SK-N-MC (cell line): ENCODE measurements around the gene CD27.
A peak's percentile ranks its signal among the peaks of the same experiment; 100 is the strongest.
"Not testable (repeated sequence)": the region's sequence is repeated elsewhere in the genome, so short reads cannot be mapped to it uniquely, and the experiment has no call there.

ENCODE experiments used
- DNase-seq: peaks from one replicate; pipeline ENCODE4 v3.0.0-alpha.2; 2011; ENCODE audit warnings: low read depth, low spot score
- H3K27ac ChIP-seq: fragments of 200-600 bp; sonication (generic); 2 replicates; pipeline ENCODE4 v1.5.1; 2016; ENCODE audit warnings: mixed run types
- H3K36me3 ChIP-seq: fragments of 200-600 bp; sonication (generic); 2 replicates; pipeline ENCODE4 v1.6.1; 2017; ENCODE audit warnings: antibody characterized with exemption, low read length, mixed read lengths; ENCODE audit not compliant: insufficient read depth
- H3K4me3 ChIP-seq: fragments of 200-600 bp; sonication (generic); 2 replicates; pipeline ENCODE4 v1.5.1; 2016
- H3K9ac ChIP-seq: fragments of 200-600 bp; sonication (generic); 2 replicates; pipeline ENCODE4 v1.8.0; 2017; ENCODE audit warnings: mixed run types, mixed read lengths; ENCODE audit not compliant: insufficient read length
- H3K9me3 ChIP-seq: fragments of 200-600 bp; sonication (generic); 2 replicates; pipeline ENCODE4 v1.6.1; 2017; ENCODE audit warnings: low read depth, mild to moderate bottlenecking, antibody characterized with exemption, low read length, moderate library complexity, mixed read lengths
- EZH2 ChIP-seq: fragments of 200-600 bp; sonication (generic); IDR thresholded peaks from one replicate; pipeline ENCODE4 v1.6.1; 2017; ENCODE audit warnings: antibody characterized with exemption
- FOXP2 ChIP-seq: optimal IDR thresholded peaks from 2 replicates; pipeline ENCODE3; 2011; ENCODE audit warnings: mild to moderate bottlenecking, moderate library complexity; ENCODE audit not compliant: insufficient read depth; ENCODE audit errors: extremely low read length, control extremely low read depth
- POLR2AphosphoS5 ChIP-seq: IDR thresholded peaks from 2 replicates; pipeline ENCODE4 v1.6.1; 2012; ENCODE audit warnings: mild to moderate bottlenecking, low read depth, low read length, borderline replicate concordance

The CD27 gene

DNA sequence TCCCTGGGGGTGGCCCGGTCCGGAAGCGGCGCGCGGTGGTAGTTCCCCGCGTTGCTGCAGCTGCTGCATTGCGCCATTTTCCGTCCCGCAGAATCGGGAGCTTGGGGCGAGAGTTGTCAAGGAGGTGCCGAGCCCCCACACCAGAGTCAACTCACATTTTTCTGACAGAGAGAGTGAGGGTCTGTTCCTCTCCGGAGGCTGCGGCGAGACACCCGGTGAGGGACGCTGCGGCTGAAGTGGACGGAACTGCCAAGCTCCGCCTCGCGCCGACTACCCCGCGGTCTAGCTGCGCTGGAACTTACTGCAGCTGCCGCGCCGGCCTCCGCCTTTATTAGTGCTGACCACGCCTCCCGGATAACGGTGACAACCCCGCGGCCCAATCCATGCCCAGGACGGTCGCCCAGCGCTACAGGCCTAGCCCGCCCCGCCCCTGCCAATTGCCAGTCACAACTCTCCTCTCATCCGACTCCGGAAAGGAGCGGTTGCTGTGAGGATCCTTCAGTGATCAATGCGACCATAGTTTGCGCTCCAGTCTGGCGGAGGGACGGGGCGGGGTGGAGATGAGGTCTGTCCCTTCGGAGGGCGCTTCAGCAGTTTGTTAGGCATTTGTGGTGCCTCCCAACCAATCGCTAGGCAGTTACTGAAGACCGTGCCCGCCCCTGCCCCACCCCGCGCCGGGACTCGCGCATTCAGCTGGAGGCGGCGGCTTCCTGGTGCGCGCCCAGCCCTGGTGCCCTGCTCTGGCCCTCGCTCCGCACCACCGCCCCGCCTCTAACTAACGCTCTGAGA lies 25.8 kb downstream of the CD27 start, which contains the start of gene VAMP1:
VAMP1 (minus strand) TSS at position 303 of the 789 bp plus-strand sequence; CDS start at position 157, 146 bp downstream.
- TF ChIP-seq FOXP2 (no peak), POLR2AphosphoS5 (peak; percentile 98), EZH2 (no peak)
- H3K36me3 ChIP-seq: no peaks in the 10 kb centered on the region
- no peaks in the 10 kb centered on the region for H3K9me3 ChIP-seq
- H3K9ac ChIP-seq: peak within 1 kb of the TSS; percentile 80
- peak within 1 kb of the TSS; percentile 89 for H3K4me3 ChIP-seq
- peak; percentile 71 for DNase-seq
- H3K27ac ChIP-seq: peak within 1 kb of the TSS; percentile 62; the same call in 1 of the 2 replicates

DNA sequence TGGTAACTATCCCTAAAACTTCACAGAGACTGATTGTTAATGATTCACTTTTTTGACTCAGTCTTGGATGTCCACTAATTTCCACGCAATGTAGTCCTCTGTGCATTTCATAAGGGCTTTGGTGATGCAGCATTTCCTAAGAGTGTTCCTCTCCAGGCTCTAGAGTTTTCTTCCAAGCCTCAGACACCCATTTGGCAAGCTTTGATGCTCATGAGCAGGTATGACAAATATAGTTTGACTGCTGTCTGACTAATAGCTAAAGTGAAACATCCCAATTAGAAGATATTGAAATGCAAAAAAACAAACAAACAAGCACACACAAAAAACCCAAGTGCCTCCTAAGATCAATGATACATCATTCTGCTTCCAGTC lies 27.2 kb downstream of the CD27 start:
- H3K27ac ChIP-seq: no peak overlapping the region
- no peaks in the 10 kb centered on the region for H3K9me3 ChIP-seq
- no peak overlapping the region for H3K9ac ChIP-seq
- H3K36me3 ChIP-seq: no peaks in the 10 kb centered on the region
- DNase-seq: no peak
- TF ChIP-seq FOXP2 (no peak), POLR2AphosphoS5 (no peak), EZH2 (no peak)
- H3K4me3 ChIP-seq: no peak overlapping the region

DNA sequence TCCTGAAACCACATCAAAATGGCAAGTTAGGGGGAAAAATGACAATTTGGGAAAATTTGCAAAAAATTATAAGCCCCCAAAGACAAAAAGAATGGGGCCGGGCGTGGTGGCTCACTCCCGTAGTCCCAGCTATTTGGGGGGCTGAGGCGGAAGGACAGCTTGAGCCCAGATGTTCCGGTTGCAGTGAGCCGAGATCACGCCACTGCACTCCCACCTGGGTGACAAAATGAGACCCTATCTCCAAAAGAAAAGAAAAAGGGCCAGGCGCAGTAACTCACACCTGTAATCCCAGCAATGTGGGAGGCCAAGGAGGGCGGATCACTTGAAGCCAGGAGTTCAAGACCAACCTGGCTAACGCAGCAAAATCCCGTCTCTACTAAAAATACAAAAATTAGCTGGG lies 27.7 kb downstream of the CD27 start:
- Histone ChIP-seq H3K9me3 (no peaks in the 10 kb centered on the region), H3K27ac (no peak overlapping the region), H3K36me3 (no peaks in the 10 kb centered on the region), H3K4me3 (no peak overlapping the region), H3K9ac (no peak overlapping the region)
- TF ChIP-seq POLR2AphosphoS5: no peak
- TF ChIP-seq FOXP2: no peak
- no peak for TF ChIP-seq EZH2
- no peak for DNase-seq

DNA sequence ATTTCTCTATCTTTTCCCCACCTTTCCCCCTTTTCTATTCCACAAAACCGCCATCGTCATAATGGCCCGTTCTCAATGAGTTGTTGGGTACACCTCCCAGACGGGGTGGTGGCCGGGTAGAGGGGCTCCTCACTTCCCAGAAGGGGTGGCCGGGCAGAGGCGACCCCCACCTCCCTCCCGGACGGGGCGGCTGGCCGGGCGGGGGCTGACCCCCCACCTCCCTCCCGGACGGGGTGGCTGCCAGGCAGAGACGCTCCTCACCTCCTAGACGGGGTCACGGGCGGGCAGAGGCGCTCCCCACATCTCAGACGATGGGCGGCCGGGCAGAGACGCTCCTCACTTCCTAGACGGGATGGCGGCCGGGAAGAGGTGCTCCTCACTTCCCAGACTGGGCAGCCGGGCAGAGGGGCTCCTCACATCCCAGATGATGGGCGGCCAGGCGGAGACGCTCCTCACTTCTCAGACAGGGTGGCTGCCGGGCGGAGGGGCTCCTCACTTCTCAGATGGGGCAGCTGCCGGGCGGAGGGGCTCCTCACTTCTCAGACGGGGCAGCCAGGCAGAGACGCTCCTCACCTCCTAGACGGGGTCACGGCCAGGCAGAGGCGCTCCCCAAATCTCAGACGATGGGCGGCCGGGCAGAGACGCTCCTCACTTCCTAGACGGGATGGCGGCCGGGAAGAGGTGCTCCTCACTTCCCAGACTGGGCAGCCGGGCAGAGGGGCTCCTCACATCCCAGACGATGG lies 30.6 kb downstream of the CD27 start:
- H3K27ac ChIP-seq, H3K4me3 ChIP-seq, H3K9me3 ChIP-seq, H3K9ac ChIP-seq, H3K36me3 ChIP-seq, DNase-seq: not testable (repeated sequence)

DNA sequence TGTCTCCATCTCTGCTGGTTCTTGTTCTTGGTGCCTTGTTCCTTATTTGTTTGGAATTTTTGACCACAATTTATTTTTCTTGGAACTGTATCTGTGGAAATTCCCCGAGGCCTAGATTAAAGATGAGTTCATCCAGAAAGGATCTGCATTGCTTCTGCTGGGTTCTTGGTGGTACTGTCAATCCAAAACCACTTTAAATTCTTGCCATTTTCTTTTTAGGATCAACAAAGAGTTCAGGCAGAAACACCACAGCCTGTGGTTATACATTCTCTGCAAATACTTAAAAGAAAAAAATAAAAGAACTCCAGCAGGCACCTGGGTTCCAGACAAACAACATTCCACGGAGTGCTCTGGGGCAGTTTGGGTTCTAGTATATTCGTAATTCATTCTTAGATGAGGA lies 31.7 kb downstream of the CD27 start:
- H3K27ac ChIP-seq: peak overlapping the region; percentile 78
- H3K9me3 ChIP-seq: no peaks in the 10 kb centered on the region
- H3K4me3 ChIP-seq: peak overlapping the region; percentile 44; the same call in 1 of the 2 replicates
- DNase-seq: no peak
- TF ChIP-seq FOXP2 (no peak), POLR2AphosphoS5 (no peak), EZH2 (no peak)
- H3K36me3 ChIP-seq: no peaks in the 10 kb centered on the region
- H3K9ac ChIP-seq: peak overlapping the region; percentile 59

DNA sequence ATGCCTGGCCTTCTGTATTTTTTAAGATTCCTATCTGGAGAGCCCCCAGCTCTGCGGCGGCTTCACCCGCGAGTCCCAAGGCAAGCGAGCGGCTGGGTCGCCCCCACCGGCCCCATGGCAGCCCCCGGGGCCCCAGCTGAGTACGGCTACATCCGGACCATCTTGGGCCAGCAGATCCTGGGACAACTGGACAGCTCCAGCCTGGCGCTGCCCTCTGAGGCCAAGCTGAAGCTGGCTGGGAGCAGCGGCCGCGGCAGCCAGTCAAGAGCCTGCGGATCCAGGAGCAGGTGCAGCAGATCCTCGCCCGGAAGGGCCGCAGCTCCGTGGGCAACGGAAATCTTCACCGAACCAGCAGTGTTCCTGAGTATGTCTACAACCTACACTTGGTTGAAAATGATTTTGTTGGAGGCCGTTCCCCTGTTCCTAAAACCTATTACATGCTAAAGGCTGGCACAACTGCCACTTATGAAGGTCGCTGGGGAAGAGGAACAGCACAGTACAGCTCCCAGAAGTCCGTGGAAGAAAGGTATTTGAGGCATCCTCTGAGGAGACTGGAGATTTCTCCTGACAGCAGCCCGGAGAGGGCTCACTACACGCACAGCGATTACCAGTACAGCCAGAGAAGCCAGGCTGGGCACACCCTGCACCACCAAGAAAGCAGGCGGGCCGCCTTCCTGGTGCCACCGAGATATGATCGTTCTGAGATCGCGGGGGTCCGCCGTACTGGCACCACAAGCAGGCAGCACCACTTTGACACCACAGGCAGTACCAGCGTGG lies 33.0 kb downstream of the CD27 start:
- DNase-seq: not testable (repeated sequence)

DNA sequence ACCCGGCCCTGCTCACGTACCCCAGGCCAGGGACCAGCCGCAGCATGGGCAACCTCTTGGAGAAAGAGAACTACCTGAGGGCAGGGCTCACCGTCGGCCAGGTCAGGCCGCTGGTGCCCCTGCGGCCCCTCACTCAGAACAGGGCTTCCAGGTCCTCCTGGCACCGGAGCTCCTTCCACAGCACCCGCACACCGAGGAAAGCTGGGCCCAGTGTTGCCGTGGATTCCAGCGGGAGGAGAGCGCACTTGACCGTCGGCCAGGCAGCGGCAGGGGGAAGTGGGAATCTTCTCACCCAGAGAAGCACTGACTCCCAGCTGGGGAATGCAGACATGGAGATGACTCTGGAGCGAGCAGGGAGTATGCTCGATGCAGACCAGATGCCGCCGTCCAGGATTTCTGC lies 33.7 kb downstream of the CD27 start:
- H3K27ac ChIP-seq: no peak overlapping the region
- no peak for DNase-seq
- no peak overlapping the region for H3K9ac ChIP-seq
- H3K36me3 ChIP-seq: no peaks in the 10 kb centered on the region
- no peaks in the 10 kb centered on the region for H3K9me3 ChIP-seq
- no peak overlapping the region for H3K4me3 ChIP-seq
- TF ChIP-seq POLR2AphosphoS5 (no peak), EZH2 (no peak), FOXP2 (no peak)

More for the DNA sequence above, 33.0 kb downstream of the CD27 start:
- H3K9ac ChIP-seq, H3K4me3 ChIP-seq, H3K9me3 ChIP-seq, H3K27ac ChIP-seq, H3K36me3 ChIP-seq: not testable (repeated sequence)

DNA sequence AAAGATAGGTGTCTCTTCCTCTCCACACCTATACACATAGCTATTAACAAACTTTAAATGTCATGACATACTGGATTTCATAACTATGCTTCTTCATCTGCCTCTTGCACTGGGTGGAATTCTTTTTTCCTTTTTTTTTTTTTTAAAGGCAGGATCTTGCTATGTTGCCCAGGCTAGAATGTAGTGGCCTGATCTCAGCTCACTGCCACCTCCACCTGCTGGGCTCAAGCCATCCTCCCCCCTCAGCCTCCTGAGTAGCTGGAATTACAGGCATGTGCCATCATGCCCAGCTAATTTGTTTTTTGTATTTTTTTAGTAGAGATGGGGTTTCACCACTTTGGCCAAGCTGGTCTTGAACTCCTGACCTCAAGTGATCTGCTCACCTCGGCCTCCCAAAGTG lies 43.5 kb downstream of the CD27 start:
- Histone ChIP-seq H3K4me3 (no peak overlapping the region), H3K27ac (no peak overlapping the region)
- TF ChIP-seq EZH2: no peak
- no peak for TF ChIP-seq FOXP2
- TF ChIP-seq POLR2AphosphoS5: no peak

More for the DNA sequence above, 43.5 kb downstream of the CD27 start:
- Histone ChIP-seq H3K36me3 (peaks cover 8% of the 10 kb centered on the region), H3K9me3 (no peaks in the 10 kb centered on the region), H3K9ac (no peak overlapping the region)
- DNase-seq: no peak
